ENCODE measurements around the gene RNF14. TPM values are rescaled to one million over a fixed set of nuclear protein-coding genes. Genes with fewer than 3 reads are reported as not detected.

RNF14 gene
- total RNA-seq, 8 experiments from 2014 or later = 28.8 to 84.2 (median 51.6) TPM

- 0 to 37% (median 19%) methylated on average over 1 to 10 of the region's 18 CpGs; no CpG with 5 or more reads in 2 of the 10 experiments for WGBS, 10 experiments
- in situ Hi-C loops (cut with MboI; ENCODE audit: low pct_unique_long_range_greater_than_20kb in 2 of 9, low sequenced_read_pairs in 9 of 9, unreplicated experiment in 9 of 9) = loop anchor here in 8 of 9 experiments (10.0 to 25.0 kb wide), 6 partner anchors 100 to 675 kb away; partner anchors contain the start of genes NDFIP1 (in 3 of the 8) and FGF1 (in 1 of the 8)
- Histone ChIP-seq H3K27ac (peak overlapping the region; percentile 39 to 81), H3K4me3 (peak overlapping the region; percentile 45 to 69 (median 55)), H3K4me1 (replicated peaks in 1 of 2) (peaks cover 8 to 10% of the 10 kb centered on the region in 2 donors)
- peak; percentile 16 to 51 (median 32) for ATAC-seq (replicated peaks in 6 of 8)
Measured at GRCh38 chr5:142012186-142012785, 43.4 kb downstream of the RNF14 start.

DNA sequence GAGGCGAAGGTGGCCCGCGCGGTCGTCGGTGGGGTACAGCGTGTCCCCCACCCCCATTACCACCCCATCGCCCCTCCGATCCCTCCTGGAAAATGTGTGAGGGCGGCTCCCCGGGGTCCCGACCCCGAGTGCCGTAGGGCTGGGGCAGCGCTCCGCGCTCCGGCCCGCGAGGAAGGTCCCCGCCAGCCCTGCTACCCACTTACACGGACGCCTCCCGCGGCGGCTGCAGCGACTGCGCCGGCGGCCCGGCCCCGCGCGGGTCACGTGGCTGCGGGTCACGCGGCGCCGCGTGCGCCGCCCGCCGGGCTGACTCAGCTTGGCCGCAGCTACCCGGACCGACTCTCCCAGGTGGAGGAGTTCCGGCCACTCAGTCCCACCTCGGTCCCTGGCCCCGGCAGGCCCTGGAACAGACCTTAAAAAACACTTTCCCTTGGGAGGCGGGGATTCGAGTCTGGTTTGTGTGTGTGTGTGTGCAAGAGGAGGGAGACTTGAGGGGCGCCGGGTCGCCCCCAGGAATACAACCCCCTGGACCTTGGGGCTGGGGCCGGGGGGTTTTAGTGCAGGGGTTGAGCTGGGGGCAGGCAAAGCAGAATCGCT, 44.0 kb downstream of the RNF14 start, which contains the start of gene GNPDA1:
GNPDA1 (minus strand) TSS at position 236 of the 597 bp plus-strand sequence. CDS start 992 bp downstream, outside the sequence.
- in situ Hi-C loops (cut with MboI; ENCODE audit: low pct_unique_long_range_greater_than_20kb in 2 of 9, low sequenced_read_pairs in 9 of 9, unreplicated experiment in 9 of 9) = loop anchor here in 8 of 9 experiments (10.0 to 25.0 kb wide), 6 partner anchors 99 to 674 kb away; partner anchors contain the start of genes NDFIP1 (in 3 of the 8) and FGF1 (in 1 of the 8)
- Histone ChIP-seq H3K27ac (peak within 1 kb of the TSS; percentile 66 to 81), H3K4me1 (replicated peaks in 1 of 2) (peaks cover 8 to 10% of the 10 kb centered on the region in 2 donors), H3K4me3 (peak within 1 kb of the TSS; percentile 45 to 69 (median 55))
- peak; percentile 74 to 97 (median 96) for ATAC-seq (replicated peaks in 6 of 8)
- 0 to 6% (median 0%) methylated on average over 1 to 14 of the region's 58 CpGs; no CpG with 5 or more reads in 7 of the 10 experiments for WGBS, 10 experiments

DNA sequence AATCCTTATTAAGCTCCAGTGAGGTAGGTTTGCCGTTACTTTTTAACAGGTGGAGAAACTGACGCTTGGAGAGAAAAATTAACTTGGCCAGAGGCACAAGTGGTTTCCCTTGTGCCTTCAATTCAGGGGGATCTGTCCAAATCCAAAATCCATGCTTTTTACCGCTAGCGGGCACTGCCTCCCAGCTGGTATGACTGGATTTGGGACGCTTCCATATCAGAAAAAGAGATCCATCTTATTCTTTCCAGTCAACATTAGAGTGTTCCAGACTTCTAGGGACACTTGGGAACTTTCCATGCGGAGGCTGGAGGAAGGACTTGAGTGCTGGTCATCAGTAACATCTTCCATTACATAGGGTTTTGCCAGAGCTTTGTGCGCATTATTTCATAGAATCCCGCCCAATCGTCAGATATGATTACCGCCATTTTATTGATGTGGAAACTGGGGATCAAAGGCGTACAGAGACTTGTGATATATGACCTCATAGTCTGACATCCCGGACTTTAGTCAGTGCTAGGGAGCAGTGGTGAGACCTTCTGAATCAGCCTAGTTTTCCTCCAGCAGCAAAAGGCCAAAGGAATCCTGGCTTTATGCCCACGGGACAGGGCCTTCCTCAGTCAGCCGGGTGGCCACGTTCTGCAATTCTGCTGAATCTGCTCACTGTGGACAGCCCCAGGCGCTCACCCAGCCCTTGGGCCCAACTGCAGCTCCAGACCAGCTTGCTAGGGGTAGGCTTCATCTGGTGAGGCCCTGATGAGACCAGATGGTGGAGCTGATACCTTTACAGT, 45.0 kb downstream of the RNF14 start:
- ATAC-seq (replicated peaks in 6 of 8) = peak in 3 of 8 experiments; percentile 38 to 45 (median 42)
- in situ Hi-C loops (cut with MboI; ENCODE audit: low pct_unique_long_range_greater_than_20kb in 2 of 9, low sequenced_read_pairs in 9 of 9, unreplicated experiment in 9 of 9) = loop anchor here in 8 of 9 experiments (10.0 to 25.0 kb wide), 6 partner anchors 98 to 673 kb away; partner anchors contain the start of genes NDFIP1 (in 3 of the 8) and FGF1 (in 1 of the 8)
- Histone ChIP-seq H3K4me1 (replicated peaks in 1 of 2) (peaks cover 8 to 10% of the 10 kb centered on the region in 2 donors), H3K27ac (no peak overlapping the region), H3K4me3 (no peak overlapping the region)
- WGBS, 10 experiments = 37 to 100% (median 94%) methylated on average over 3 to 12 of the region's 16 CpGs; no CpG with 5 or more reads in 1 of the 10 experiments

DNA sequence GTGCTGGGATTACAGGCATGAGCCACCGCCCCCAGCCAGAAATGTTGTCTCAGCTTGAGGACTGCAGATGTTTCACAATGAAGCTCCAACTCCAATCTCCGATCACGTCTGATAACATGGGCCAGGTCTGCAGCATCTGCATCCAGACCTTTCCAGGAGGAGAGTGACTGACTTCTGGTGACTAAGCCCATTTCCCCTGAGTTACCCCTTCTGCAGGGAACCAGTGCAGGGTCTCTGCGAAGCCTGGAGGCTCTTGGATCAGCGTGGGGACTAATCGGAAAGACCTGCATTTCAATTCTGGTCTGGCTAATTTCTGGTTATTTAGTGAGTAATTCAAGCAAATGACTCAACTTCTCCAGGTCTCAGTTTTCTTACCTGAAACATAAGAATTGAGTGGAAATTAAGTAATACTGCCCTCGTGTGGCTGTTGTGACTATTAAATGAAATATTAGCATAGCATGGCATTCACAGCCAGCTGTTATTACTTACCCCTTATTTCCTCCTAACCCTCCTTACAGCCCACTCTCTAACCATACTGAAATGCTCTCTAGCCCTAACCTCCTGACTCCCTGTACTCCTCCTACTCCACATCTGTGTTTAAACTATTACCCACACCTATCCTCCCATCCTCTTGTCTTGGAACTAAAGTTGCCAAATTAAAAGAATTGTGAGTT, 46.1 kb downstream of the RNF14 start:
- Histone ChIP-seq H3K27ac (no peak overlapping the region), H3K4me3 (no peak overlapping the region), H3K4me1 (replicated peaks in 1 of 2) (peaks cover 8 to 10% of the 10 kb centered on the region in 2 donors)
- ATAC-seq (replicated peaks in 6 of 8) = no peak
- in situ Hi-C loops (cut with MboI; ENCODE audit: low pct_unique_long_range_greater_than_20kb in 2 of 9, low sequenced_read_pairs in 9 of 9, unreplicated experiment in 9 of 9) = loop anchor here in 8 of 9 experiments (10.0 to 25.0 kb wide), 6 partner anchors 97 to 672 kb away; partner anchors contain the start of genes NDFIP1 (in 3 of the 8) and FGF1 (in 1 of the 8)
- 10 to 74% (median 50%) methylated on average over 2 to 5 of the region's 7 CpGs; no CpG with 5 or more reads in 1 of the 10 experiments for WGBS, 10 experiments

DNA sequence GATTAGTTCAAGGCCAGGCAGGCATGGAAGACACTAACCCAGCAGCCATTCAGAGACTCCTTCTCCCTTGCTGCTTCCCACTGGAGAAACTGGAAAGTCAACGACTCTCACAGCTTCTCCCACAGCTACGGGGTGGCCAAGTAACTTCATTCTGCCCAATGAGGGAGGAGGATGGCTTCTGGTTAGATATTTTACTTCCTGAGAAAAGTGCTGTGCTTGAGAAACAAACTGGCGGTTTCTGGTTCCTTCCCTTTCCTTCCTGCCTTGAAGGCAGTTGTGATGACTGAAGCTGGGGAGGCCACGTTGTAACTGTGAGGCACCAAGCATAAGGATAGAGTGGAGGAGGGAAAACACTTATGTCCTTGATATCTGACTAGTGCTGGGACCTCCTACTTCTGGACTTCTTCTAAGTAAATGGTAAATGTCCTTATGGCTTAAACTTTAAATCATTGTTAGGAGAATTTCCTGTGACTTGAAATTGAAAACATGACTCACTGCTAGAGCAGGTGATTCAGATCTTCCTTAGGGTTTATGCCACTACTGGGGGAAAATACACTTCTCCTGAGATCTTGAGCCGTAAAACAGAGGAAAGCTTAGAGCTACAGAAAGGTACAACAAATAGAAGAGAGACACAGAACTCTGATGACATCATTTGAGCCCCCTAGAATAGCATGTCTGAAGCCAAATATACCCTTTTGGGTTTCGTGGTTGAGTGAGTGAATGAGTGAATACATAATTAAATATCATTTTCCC, 47.1 kb downstream of the RNF14 start:
- peaks cover 8 to 10% of the 10 kb centered on the region in 2 donors for H3K4me1 ChIP-seq (replicated peaks in 1 of 2)
- no peak overlapping the region for H3K27ac ChIP-seq
- in situ Hi-C loops (cut with MboI; ENCODE audit: low pct_unique_long_range_greater_than_20kb in 2 of 9, low sequenced_read_pairs in 9 of 9, unreplicated experiment in 9 of 9) = loop anchor here in 8 of 9 experiments (10.0 to 25.0 kb wide), 6 partner anchors 96 to 671 kb away; partner anchors contain the start of genes NDFIP1 (in 3 of the 8) and FGF1 (in 1 of the 8)
- H3K4me3 ChIP-seq = no peak overlapping the region
- ATAC-seq (replicated peaks in 6 of 8) = no peak
- WGBS, 10 experiments = 41 to 97% (median 80%) methylated on average over 1 to 6 of the region's 6 CpGs; no CpG with 5 or more reads in 1 of the 10 experiments

DNA sequence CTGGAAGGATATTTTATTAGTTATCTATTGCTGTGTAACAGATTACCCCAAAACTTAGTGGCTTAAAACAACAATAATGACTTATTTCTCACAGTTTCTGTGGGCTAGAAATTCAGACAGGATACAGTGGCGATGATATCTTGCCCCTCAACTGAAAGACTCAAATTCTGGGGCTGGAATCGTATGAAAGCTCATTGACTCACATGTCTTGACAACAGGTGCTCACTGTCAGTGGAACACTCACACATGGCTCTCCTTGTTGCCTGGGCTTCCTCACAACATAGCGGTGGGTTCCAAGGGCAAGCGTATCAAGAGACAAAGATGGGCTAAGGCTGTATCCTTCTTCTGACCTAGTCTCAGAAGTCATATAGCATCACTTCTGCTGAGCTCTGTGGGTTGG, 47.7 kb downstream of the RNF14 start:
- Histone ChIP-seq H3K4me3 (no peak overlapping the region), H3K4me1 (replicated peaks in 1 of 2) (peaks cover 8 to 10% of the 10 kb centered on the region in 2 donors), H3K27ac (no peak overlapping the region)
- in situ Hi-C loops (cut with MboI; ENCODE audit: low pct_unique_long_range_greater_than_20kb in 2 of 9, low sequenced_read_pairs in 9 of 9, unreplicated experiment in 9 of 9) = loop anchor here in 8 of 9 experiments (10.0 to 25.0 kb wide), 6 partner anchors 96 to 671 kb away; partner anchors contain the start of genes NDFIP1 (in 3 of the 8) and FGF1 (in 1 of the 8)
- WGBS, 10 experiments = 68 to 100% (median 94%) methylated on average over 1 to 4 of the region's 4 CpGs; no CpG with 5 or more reads in 2 of the 10 experiments
- no peak for ATAC-seq (replicated peaks in 6 of 8)

DNA sequence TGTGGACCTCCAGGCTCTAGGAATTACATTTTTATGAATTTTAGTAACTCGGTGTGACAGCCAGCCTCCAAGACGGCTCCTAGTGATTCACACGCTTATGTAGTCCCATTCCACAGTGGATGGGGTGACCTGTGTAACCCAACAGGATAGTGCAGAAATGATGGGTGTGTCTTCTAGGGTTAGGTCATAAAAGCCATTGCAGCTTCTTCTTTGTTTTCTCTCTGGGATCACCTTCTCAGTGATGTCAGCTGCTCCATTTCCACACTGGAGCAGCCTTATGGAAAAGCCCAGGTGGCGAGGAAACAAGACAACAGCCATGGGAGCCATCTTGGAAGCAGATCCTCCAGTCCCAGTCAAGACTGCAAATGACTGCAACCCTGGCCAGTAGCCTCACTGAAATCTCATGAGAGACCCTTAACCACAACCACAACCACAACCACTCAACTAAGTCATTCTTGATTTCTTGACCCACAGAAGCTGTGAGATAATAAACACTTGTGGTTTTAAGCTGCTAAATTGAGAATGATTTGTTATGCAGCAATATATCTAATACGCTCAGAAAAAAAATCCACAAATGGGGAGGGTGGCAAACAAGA, 49.0 kb downstream of the RNF14 start:
- WGBS, 10 experiments = 66 to 100% (median 91%) methylated on average over 1 to 5 of the region's 5 CpGs; no CpG with 5 or more reads in 3 of the 10 experiments
- in situ Hi-C loops (cut with MboI; ENCODE audit: low pct_unique_long_range_greater_than_20kb in 2 of 9, low sequenced_read_pairs in 9 of 9, unreplicated experiment in 9 of 9) = loop anchor here in 8 of 9 experiments (10.0 to 25.0 kb wide), 6 partner anchors 94 to 669 kb away; partner anchors contain the start of genes NDFIP1 (in 3 of the 8) and FGF1 (in 1 of the 8)
- Histone ChIP-seq H3K27ac (no peak overlapping the region), H3K4me1 (replicated peaks in 1 of 2) (peaks cover 0 to 6% of the 10 kb centered on the region in 2 donors), H3K4me3 (no peak overlapping the region)
- no peak for ATAC-seq (replicated peaks in 6 of 8)

- in situ Hi-C loops (cut with MboI; ENCODE audit: low pct_unique_long_range_greater_than_20kb in 2 of 9, low sequenced_read_pairs in 9 of 9, unreplicated experiment in 9 of 9) = loop anchor here in 6 of 9 experiments (25.0 kb wide), 4 partner anchors 92 to 667 kb away; partner anchors contain the start of genes NDFIP1 (in 3 of the 6) and FGF1 (in 1 of the 6)
- H3K4me3 ChIP-seq = no peak overlapping the region
- 0 to 100% (median 82%) methylated on average over 1 of the region's 1 CpG for WGBS, 10 experiments
Measured at GRCh38 chr5:142020122-142020659, 51.3 kb downstream of the RNF14 start.

DNA sequence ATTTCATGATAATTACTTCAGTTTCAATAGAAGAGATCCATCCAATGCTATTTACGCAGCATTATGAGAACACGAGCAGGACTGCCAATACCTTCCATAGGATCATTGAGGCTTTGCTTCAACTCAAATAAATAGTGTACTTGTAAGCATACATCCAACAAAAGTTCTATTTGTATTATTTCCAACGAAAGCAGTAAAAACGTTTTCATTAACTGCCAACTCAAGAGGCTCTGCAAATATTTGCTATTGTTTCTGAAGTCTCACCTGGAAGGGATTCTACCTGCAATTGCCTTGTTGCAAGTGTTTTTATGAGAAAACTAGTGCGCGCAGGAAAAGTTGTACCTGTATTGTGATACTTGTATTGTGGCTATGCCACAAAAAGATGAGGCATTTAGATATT, 54.9 kb downstream of the RNF14 start:
- H3K27ac ChIP-seq = no peak overlapping the region
- 56 to 100% (median 84%) methylated on average over 2 to 6 of the region's 6 CpGs for whole genome bisulfite sequencing, 10 experiments
- H3K4me3 ChIP-seq = no peak overlapping the region

More at GRCh38 chr5:142020122-142020659, 51.3 kb downstream of the RNF14 start:
- no peak overlapping the region for H3K27ac ChIP-seq
- ATAC-seq (replicated peaks in 6 of 8) = no peak
- peaks cover 0 to 4% of the 10 kb centered on the region in 2 donors for H3K4me1 ChIP-seq (replicated peaks in 1 of 2)

GRCh38 chr5:142024771-142025304, 55.9 kb downstream of the RNF14 start:
- in situ Hi-C loops (cut with MboI; ENCODE audit: low pct_unique_long_range_greater_than_20kb in 2 of 9, low sequenced_read_pairs in 9 of 9, unreplicated experiment in 9 of 9) = loop anchor here in 6 of 9 experiments (25.0 kb wide), 4 partner anchors 87 to 662 kb away; partner anchors contain the start of genes NDFIP1 (in 3 of the 6) and FGF1 (in 1 of the 6)
- Histone ChIP-seq H3K27ac (peak overlapping the region; percentile 76 to 91), H3K4me1 (replicated peaks in 1 of 2) (peaks cover 0 to 4% of the 10 kb centered on the region in 2 donors), H3K4me3 (peak overlapping the region; percentile 34 to 42 (median 37))
- ATAC-seq (replicated peaks in 6 of 8) = peak; percentile 100
- WGBS, 10 experiments = 0 to 43% (median 7%) methylated on average over 2 to 24 of the region's 26 CpGs; no CpG with 5 or more reads in 1 of the 10 experiments

More for the DNA sequence above, 54.9 kb downstream of the RNF14 start:
- no peak for ATAC-seq (replicated peaks in 6 of 8)
- H3K4me1 ChIP-seq (replicated peaks in 1 of 2) = peaks cover 0 to 4% of the 10 kb centered on the region in 2 donors
- in situ Hi-C loops (cut with MboI; ENCODE audit: low pct_unique_long_range_greater_than_20kb in 2 of 9, low sequenced_read_pairs in 9 of 9, unreplicated experiment in 9 of 9) = loop anchor here in 6 of 9 experiments (25.0 kb wide), 4 partner anchors 88 to 663 kb away; partner anchors contain the start of genes NDFIP1 (in 3 of the 6) and FGF1 (in 1 of the 6)
